GM12874 (cell line): Measurements from ENCODE around the gene ZNF232.

Source experiments
- CTCF ChIP-seq: IDR thresholded peaks from 2 replicates; pipeline ENCODE4 v1.5.1; 2011; ENCODE audit warnings: low read depth, mild to moderate bottlenecking, control low read depth, low read length, moderate library complexity; ENCODE audit not compliant: insufficient read depth

Gene ZNF232

GRCh38 chr17:5092218-5093010 lies 19.3 kb downstream of the ZNF232 start:
- TF ChIP-seq CTCF = no peak

- TF ChIP-seq CTCF = no peak
These were observed 31.1 kb downstream of the ZNF232 start for GRCh38 chr17:5080591-5080990.

GRCh38 chr17:5078106-5079028 lies 33.3 kb downstream of the ZNF232 start, which contains the start of gene ZFP3:
Gene ZFP3 (plus strand): TSS chr17:5078467. CDS start chr17:5091505, 13,038 bp downstream.
- peak; percentile 21; the same call in 1 of the 2 replicates for TF ChIP-seq CTCF

- TF ChIP-seq CTCF = no peak
These were observed 33.9 kb downstream of the ZNF232 start for GRCh38 chr17:5077781-5078105.

GRCh38 chr17:5069724-5070123 lies 42.0 kb downstream of the ZNF232 start:
- no peak for TF ChIP-seq CTCF

GRCh38 chr17:5068236-5068635 lies 43.4 kb downstream of the ZNF232 start:
- no peak for TF ChIP-seq CTCF

GRCh38 chr17:5065227-5065744 lies 46.4 kb downstream of the ZNF232 start:
- no peak for TF ChIP-seq CTCF
